HG02588 (cell line): ENCODE results near the gene DPP9.
A peak's percentile ranks its signal among the peaks of the same experiment; 100 is the strongest.
"Not testable (repeated sequence)": the region's sequence is repeated elsewhere in the genome, so short reads cannot be mapped to it uniquely, and the experiment has no call there.

Experiments used
- ATAC-seq: cut with Tn5 transposase; IDR thresholded peaks from one replicate; pipeline ENCODE4 v1.9.1; 2021; ENCODE audit warnings: mild to moderate bottlenecking, moderate library complexity; ENCODE audit not compliant: unreplicated experiment

DPP9 gene

DNA sequence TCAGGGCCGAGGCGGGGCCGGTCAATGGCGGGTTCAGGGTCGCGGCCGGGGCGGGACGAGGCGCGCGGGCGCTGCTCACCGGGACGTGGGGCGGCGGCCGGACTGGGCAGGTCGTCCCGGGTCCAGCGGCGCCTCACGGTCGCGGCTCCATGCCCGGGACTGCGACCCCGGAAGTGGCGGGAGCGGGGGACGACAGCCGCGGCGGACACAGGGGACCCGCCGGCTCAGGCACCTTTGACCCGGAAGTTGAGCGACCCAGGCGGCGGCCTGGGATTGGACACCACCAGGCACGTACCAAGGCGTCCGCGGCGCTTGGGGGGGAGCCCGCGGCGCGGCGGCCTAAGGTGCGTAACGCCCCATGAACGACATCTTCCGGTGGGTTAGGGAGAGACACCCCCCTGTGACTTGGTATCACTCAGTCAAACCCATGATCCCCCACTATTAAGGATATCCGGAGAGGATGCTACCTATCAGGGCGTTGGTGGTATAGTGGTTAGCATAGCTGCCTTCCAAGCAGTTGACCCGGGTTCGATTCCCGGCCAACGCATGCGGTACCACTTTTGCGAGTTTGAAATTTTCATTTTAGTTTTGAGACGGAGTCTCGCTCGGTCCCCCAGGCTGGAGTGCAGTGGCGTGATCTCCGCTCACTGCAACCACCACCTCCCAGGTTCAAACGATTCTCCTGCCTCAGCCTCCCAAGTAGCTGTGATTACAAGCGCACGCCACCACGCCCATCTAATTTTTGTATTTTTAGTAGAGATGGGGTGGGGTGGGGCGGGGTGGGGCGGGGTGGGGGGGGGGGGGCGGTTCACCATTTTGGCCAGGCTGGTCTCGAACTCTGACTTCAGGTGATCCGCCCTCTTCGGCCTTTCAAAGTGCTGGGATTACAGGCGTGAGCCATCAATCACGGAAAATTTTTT, at the start of gene DPP9:
Gene DPP9, minus strand, starts transcription at position 248 of the 920 bp plus-strand sequence. CDS start 3,936 bp downstream, outside the sequence.
- peak; percentile 83 for ATAC-seq

DNA sequence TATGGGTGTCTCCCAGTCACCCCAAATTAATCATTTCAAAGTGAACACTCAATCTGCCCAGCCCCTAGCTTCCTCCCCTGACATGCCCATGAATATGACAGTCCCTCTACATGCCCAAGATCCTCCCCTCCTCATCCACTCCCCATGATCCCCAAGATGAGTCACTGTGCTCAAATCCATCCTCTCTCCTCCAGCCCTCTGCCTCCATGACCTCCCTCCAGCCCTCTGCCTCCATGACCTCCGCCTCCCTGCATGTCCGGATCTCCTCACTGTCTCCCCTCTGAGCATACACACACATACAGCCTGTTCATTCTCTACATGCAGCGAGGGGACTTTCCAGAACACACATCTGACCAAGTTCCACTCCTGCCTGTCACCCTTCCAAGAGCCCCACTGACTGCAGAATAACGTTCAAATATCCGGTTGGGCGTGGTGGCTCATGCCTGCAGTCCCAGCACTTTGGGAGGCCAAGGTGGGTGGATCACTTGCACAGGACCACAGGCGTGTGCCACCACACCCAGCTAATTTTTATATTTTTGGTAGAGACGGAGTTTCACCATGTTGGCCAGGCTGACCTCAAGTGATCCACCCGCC, 49.5 kb upstream of the DPP9 start:
- no peak for ATAC-seq

DNA sequence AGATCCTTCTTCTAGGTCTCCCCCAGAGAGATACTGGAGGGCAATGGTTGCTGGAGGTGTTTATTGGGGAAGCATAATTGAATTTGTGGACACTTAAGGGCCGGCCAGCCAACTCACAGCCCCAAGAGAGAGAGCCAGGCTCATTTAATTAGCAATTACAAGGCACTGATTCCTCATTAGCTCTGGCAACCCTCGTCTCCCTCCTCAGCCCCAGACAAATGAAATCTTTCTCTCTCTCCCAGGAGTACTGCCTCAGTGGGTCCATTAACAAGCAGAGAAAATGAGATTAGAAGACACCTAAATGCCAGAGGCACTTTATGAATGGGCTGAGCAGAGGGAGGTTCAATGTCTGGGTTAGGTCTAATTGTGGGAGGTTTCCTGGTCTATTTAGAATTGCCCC, 48.9 kb upstream of the DPP9 start:
- no peak for ATAC-seq

DNA sequence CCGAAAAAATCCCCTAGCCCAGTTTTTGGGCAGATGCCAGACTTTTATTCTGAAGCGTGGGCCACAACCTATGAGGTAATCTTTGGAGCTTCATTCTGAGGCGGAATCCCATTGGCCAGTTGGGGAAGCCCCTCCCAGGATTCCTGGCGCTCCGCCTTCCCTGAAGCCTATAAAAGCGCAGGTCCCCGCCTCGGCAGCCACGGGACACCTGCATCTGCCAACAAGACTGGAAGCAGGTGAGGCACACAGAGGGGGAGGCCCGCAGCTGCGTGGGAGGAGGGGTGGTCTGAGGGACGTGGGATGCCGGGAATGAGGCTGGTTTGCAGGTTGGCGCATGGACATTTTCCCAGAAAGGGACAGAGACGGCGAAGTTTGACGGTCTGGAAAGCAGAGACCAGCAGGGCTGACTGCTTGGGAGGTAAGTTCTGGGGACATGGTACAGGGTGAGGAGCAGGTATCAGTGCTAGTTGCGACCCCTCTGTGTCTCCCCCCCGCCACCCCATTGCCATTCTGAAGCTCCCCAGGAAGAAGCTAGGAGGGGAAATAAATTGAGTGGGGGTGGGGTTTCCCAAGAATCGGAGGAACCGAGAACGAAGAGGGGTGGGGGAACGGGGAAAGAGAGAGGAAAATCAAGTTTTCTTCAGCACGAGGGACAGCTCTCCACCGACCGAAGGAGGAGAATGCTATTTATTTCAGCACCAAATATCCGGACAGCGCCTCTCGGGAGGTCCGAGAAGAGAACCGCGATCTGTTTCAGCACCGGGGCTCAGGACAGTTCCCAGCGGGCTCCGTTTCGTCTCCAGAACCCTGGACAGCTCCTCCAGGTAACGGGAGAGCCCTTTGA, 45.5 kb upstream of the DPP9 start:
- ATAC-seq: no peak

DNA sequence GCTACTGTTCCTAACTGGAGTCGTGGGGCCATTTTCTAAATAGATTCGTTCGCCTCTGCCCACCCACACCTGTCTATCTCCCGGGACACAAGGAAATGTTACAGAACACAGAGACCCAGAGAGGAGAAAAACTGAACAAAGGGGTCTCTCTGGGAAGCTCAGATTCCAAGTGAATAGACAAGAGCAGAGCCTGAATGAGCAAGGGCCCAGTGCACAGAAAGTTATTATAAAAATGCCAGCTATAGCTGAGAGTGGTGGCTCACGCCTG, 40.7 kb upstream of the DPP9 start:
- no peak for ATAC-seq

DNA sequence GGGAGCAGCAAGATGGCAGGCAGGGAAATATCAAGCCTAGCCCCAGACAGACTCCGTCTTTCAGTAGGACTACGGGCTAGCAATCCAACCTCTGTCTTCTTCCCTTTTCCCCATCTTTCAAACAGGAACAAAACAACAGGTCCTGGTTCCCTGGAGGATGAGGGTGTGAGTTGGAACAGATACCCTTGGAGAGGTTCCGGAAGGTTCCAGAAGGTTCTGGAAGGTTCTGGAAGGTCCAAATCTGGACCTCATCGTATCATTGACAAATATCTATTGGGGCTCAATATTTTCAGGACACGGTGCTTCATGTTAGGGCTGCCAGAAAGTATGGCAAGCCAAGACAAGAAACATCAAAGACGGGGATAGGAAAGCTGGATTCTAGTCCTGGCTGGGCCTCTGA, 39.4 kb upstream of the DPP9 start:
- ATAC-seq: no peak

DNA sequence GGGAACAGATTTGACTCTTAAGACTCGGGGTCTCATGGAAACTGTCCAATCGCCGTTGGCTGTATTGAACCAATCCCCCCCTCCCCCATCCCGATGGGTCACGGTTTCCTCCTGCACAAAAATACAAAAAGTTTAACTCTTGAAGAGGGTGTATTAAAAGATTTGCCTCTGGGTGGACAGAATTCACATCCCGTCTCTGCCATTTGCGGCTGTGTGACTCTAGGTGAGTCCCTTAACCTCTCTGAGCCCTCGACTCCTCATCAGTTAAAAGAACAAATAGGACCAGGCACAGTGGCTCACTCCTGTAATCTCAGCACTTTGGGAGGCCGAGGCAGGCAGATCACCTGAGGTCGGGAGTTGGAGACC, 36.6 kb upstream of the DPP9 start:
- ATAC-seq: no peak

DNA sequence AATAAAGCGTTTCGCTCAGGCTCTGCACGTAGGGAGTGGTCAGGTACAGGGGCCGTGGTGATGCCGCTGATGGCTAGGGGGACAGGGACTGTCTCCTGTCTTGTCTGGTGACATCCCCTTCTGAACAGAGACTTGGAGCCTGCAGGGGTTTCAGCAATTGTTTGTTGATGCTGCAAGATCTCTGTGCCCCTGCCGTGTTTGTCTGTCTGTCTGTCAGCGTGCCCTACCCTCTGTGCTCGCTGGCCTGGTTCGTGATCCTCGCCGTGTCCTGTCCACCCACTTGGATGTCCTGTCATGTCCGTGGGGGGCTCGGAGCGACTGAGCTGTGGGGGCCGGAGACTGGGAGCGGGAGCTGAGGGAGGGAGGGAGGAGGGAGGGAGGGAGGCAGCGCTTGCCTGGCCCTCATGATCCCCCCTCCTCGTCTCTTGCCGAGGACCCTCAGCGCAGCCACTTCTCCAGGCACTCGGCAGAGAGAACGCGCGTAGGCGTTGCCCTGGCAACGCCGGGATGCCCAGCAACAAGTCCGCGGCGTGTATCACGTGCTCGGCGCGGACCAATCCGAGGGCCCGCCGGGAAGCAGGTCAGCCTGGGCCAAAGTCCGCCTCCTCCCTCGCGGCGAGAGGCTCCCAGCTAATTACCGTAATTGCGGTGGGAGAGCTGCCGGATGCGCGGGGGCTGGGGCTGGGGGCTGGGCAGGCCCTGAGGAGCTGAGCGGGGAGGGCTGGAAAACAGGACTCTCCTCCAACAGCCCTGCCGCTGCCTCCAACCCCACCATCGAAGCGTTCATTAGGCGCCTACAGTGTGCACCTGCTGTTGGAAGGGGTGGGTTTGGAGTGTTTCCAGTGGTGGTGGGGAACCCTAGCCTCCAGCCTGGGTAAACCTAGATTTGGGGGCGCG, 36.0 kb upstream of the DPP9 start:
- ATAC-seq: peak; percentile 73

DNA sequence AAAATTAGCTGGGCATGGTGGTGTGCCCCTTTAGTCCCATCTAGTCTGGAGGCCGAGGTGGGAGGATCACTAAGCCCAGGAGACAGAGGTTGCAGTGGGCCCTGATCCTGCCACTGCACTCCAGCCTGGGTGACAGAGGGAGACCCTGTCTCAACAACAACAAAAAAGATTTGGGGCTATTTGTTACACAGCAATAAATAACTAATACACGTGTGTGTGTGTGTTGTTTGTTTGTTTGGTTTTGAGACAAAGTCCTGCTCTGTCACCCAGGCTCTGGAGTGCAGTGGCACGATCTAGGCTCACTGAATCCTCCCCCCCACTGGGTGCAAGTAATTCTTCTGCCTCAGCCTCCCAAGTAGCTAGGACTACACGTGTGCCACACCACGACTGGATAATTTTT, 35.0 kb upstream of the DPP9 start:
- no peak for ATAC-seq

DNA sequence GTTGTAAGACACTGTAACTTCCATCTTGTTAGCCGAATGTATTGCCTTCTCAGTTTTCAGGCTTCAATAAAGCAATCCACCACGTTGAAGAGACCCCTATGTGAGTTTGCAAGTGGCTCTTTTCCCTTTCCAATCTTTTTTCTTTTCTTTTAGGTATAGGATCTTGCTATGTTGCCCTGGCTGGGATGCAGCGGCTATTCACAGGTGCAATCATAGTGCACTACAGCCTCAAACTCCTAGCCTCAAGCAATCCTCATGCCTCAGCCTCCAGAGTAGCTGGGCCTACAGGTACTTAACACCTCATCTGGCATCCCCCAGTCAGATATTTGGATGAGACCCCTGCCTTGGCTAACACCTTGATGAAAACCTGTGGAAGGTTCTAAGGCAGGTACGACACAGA, 34.4 kb upstream of the DPP9 start:
- no peak for ATAC-seq

DNA sequence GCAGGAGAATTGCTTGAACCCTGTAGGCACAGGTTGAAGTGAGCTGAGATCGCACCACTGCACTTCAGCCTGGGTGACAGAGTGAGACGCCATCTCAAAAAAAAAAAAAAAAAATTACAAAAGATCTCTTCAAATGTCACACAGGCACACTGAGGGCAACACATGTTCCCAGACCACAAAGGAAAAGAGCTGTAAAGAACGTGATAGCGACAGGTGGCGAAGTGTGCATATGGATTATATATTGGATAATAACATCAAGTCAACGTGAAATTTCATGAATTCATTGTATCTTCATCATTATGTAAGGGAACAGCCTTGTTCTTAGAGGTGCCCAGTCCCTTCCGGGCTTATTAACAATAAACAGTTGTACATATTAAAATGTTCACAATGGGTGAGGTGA, 31.8 kb upstream of the DPP9 start:
- no peak for ATAC-seq

DNA sequence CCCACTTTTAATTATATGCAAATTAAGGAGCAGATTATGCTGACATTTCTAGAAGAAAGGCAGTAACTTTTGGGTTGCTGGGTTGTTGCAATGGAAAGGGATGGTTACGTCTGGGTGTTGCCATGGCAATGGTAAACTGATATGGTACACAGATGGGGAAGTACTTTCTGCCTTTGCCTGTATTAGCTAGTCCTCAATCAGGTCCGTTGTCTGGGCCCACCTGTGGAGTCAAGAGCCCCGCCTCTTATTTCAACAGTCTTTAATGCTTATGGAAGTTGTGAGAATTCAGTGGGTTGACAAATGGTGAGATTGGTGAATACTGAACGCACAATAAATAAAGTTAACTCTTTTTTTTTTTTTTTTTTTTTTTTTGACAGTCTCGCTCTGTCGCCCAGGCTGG, 30.6 kb upstream of the DPP9 start:
- no peak for ATAC-seq

DNA sequence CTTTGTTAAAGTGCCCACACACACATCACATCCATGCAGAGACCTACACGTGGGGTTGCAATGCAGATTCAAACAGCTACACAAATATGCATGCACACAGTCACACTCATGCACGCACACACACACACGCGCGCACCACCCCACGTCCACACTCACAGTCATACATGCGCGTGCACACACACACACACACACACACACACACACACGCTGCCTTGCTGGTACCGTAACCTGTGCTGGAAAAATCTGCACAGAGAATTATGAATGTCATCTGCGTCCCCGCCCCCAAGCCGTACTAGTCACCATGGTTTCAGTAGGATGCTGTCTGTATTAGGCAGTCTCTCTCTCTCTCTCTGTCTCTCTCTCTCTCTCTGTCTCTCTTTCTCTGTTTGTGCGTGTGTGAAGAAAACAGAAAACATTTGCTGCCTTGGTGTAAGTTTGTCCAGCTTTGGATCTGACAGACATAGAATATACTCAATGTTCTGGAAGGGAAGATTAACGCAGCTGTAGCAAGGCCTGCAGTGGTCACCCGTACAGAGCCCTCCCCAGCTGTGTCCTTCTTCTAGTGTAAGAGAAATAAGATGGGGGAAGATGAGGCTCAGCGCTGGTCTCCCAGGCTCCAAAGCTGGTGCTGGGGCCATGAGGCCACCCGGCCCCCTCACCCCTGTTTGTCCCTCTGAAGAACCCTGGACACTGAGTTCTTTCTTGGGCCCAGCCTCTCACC, 26.4 kb upstream of the DPP9 start:
- no peak for ATAC-seq

DNA sequence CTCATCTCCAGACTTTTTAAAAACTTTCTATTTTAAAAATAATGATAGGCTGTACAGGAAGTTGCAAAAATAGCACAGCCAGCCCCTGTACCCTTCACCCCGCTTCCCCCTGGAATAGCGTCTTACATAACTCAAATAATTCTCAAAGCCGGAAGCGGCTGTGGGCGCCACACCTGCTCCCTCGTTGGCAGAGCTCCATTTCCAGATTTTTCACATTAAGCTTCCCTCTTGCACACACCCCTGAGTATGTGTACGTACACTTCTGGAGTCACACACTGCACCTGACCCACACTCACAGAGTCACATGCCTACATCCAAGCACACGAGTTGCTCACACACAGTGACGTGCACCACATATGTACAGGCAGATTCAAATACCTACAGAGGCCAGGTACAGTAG, 24.9 kb upstream of the DPP9 start:
- no peak for ATAC-seq

DNA sequence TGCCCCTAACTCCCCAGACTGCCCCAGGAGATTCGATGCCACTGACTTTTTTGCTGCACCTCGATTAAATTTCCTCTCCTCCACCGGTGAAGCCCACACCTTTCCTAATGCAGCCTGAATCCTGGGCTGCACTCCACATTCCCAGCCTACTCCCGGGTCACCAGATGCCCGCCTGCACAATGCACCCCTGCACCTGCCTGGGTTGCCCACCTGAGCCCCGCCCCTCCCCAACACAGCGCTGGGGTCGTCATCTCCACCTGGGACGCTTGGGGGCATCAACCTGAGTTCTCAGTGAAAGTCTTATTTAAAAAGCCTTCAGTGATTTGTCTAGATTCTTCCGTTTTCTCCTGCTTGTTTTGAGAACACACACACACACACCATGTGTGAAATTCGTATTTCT, 24.5 kb upstream of the DPP9 start:
- ATAC-seq: no peak

DNA sequence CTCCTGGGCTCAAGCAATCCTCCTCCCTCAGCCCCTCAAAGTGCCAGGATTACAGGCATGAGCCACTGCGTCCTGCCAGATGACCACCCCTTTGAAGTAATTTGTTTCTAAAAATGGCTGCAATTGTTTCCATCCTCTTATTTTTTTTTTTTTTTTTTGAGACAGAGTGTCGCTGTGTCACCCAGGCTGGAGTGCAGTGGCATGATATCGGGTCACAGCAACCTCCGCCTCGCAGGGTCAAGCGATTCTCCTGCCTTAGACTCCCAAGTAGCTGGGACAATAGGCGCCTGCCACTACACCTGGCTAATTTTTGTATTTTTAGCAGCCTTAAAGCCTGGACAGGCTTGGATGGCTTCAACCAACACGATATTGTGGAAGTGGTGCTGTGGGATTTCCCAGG, 22.3 kb upstream of the DPP9 start:
- ATAC-seq: no peak

DNA sequence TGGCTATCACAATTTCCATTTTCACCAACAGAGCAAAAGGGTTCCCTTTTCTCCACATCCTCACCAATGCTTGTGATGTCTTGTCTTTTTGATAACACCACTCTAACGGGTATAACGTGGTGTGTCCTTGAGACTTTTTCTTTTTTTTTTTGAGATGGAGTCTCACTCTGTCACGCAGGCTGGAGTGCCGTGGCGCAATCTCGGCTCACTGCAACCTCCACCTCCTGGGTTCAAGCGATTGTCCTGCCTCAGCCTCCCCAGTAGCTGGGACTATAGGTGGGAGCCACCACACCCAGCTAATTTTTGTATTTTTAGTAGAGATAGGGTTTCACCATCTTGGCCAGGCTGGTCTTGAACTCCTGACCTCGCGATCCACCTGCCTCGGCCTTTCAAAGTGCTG, 21.5 kb upstream of the DPP9 start:
- ATAC-seq: not testable (repeated sequence)

DNA sequence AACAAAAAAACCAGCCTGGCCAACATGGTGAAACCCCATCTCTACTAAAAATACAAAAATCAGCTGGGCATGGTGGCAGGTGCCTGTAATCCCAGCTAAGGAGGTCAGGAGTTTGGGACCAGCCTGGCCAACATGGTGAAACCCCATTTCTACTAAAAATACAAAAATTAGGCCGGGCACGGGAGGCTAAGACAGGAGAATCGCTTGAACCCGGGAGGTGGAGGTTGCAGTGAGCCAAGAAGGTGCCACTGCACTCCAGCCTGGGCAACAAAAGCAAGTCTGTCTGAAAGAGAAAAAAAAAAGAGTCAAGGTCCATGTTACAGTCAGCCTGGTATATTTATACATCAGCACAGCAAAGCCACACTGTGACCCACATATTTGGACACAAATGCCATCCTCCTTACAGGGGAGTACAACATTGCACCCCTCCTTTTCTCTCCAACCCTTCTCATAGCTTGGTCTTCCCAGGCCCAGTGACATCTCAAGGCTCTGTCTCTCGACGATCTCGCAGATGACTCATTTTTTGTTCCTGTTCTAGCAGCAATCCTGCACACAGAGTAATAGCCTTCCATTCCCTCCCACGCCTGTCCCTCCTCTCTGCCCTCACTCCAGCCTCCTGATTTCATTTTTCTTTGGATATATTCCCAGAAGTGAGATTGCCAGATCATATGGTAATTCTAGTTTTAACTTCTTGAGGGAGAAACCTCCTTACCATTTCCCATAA, 21.0 kb upstream of the DPP9 start:
- no peak for ATAC-seq
